HG03097 (cell line): ENCODE measurements around the gene SPOCK1.
"Not testable (repeated sequence)": the region's sequence is repeated elsewhere in the genome, so short reads cannot be mapped to it uniquely, and the experiment has no call there.

Experiments
- ATAC-seq: cut with Tn5 transposase; IDR thresholded peaks from one replicate; pipeline ENCODE4 v1.9.1; 2021; ENCODE audit not compliant: unreplicated experiment, low FRiP score

Gene SPOCK1

GRCh38 chr5:137498736-137499505, at the start of gene SPOCK1:
SPOCK1 (minus strand) TSS chr5:137499326.
- ATAC-seq, result peak; percentile 84

DNA sequence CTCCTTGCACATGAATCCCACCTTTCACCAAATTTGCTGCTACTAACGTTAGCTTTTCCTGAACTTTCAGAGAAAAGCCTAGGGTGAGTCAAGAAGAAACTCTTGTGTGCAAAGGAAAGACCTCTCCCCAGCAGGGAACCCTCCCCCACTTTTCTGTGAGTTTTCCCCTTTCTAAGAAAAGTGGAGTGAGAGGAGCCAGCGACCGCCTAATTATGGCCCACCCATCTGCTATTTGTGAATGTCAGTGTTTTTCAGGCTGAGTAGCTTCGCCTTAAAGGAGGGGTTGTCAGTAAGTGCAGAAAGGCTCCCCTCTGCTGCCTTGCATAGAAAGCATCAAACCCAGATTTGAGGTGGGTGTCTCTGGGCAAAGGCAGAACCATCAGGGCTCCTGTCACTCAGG, 46.8 kb upstream of the SPOCK1 start:
- ATAC-seq, result no peak

DNA sequence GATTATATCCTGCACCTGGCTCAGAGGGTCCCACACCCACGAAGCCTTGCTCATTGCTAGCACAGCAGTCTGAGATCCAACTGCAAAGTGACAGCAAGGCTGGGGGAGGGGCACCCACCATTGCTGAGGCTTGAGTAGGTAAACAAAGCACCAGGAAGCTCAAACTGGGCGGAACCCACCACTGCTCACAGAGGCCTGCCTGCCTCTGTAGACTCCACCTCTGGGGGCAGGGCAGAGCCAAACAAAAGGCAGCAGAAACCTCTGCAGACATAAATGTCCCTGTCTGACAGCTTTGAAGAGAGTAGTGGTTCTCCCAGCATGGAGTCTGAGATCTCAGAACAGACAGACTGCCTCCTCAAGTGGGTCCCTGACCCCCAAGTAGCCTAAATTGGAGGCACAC, 36.3 kb upstream of the SPOCK1 start:
- ATAC-seq, result not testable (repeated sequence)

DNA sequence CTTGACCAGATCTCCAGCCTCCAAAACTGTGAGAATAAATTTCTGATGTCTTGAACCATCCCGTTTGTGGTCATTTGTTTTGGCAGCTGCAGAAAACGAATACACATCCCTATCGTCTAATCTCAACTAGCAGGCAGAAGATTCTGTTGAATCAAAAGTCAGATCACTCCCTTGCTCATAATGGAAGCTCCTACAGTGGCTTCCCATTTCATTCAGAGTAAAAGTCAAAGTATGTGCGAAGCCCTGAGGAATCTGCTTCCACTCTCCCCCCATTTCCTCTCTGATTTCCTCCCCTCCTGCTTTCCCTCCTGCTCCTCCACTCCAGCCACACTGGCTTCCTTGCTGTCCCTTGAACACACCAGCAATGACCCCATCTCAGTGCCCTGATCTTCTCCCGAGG, 34.8 kb upstream of the SPOCK1 start:
- no peak for ATAC-seq

GRCh38 chr5:137531266-137531665, 32.1 kb upstream of the SPOCK1 start:
- no peak for ATAC-seq

- ATAC-seq, result no peak
Observed at GRCh38 chr5:137521246-137521645, 22.1 kb upstream of the SPOCK1 start.

DNA sequence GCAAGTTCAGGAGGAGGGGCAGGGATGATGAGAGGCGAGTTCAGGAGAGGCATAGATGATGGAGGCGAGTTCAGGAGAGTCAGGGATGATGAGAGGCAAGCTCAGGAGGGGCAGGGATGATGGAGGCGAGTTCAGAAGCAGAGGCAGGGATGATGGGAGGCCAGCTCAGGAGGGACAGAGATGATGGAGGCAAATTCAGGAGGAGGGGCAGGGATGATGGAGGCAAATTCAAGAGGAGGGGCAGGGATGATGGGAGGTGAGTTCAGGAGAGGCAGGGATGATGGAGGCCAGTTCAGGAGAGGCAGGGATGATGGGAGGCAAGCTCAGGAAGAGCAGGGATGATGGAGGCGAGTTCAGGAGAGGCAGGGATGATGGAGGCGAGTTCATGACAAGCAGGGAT, 17.8 kb upstream of the SPOCK1 start:
- no peak for ATAC-seq

DNA sequence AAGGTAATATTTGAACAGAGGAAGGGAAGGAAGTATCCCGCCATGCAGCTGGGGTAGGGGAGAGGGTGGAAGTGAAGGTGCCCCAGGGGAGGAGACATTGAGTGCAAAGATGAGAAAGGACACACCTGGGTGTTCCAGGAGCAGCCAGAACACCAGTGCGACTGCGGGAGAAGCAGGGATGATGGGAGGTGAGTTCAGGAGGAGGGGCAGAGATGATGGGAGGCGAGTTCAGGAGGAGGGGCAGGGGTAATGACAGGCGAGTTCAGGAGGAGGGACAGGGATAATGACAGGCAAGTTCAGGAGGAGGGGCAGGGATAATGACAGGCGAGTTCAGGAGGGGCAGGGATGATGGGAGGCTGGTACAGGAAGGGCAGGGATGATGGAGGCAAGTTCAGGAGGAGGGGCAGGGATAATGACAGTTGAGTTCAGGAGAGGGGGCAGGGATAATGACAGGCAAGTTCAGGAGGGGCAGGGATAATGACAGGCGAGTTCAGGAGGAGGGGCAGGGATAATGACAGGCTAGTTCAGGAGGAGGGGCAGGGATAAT, 17.2 kb upstream of the SPOCK1 start:
- no peak for ATAC-seq

DNA sequence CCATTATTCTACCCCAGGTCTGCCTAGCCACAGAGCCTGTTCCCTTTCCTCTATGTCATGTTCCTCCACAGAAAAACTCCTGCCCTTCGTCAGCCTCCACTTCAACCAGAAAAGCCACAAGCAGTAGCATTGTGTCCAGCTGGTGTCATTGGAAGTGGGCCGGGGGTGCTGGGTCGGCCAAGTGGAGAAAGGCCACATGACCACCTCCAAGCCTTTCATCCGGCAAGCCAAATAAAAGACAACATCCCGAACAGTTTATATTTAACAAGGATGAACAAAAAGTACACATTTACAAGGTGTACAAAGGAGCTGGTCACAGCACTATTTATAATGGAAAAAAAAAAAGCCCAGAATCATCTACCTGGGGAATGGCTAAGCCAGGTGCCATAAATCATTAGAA, 16.1 kb upstream of the SPOCK1 start:
- ATAC-seq, result no peak

DNA sequence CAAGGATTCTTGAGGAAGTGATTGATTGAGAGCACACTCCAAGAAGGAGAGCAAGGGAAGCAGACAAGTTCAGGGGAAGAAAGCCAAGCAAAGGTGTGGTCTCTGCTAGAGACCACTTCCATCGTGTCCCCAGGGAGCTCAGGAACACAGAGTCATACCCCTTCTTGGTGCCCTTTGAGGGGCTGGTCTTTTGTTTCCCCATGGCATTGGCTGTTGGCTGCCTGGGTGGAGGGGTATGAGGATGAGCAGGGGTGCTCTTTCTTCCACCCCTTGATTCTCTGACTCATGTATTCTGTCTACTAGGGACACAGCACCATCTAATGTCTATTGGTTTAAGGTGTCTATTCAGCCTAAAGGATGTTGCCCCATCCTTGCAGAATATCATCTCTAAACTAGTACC, 11.5 kb upstream of the SPOCK1 start:
- no peak for ATAC-seq

DNA sequence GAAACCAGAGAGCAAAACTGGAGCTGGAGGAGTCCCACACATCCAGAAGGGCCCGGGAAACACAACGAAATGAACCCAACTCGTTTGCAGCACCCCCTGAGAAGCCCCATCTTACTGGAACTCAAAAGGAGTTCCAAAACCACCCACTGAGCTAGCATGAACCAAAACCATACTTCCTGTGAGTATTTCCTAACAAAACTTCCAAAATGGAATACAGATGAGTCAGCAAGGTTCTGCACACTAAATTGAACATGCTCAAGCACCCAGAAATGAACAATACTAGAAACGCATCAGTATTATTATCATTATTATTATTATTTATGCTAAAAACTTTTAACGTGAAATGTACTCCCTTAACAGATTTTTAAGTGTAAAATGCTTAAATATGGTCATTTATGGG, 8.0 kb upstream of the SPOCK1 start:
- ATAC-seq, result no peak

DNA sequence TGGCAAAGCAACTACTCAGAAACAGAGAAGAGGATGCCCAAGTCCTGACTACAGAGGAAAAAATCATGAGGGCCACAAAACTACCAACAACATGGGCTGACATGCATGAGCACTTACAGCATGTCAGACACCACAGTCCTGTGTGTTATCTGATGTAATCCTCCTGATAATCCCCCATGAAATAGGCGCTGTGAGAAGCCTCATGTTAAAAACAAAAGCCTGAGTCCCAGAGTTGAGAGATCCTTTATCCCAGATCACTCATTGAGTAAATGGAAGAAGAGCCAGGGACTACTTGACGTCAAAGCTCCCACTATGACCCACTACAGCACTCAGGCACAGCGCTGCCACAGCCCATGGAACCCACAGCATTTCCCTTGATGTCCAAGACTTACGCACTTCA, 7.2 kb upstream of the SPOCK1 start:
- ATAC-seq, result no peak

DNA sequence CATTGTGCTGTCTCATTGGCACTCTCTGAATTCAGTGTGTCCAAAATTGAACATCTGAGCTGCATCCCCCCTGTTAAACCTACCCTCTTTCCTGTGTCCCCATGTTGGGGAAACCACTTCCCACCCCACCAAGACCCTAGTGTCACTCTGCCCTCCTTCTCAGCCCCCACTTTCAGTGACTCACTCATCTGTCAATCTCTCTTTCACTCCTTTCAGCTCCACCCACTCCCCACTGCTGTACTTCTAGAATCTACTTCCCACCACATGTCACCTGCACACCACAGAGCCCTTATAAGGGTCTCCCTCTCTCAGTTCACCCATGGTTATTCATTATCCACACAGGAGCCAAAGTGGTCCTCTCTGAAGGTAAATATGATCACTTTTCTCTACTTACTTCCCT, 5.8 kb upstream of the SPOCK1 start:
- no peak for ATAC-seq

GRCh38 chr5:137503456-137503855, 4.3 kb upstream of the SPOCK1 start:
- ATAC-seq, result no peak

GRCh38 chr5:137502632-137503031, 3.5 kb upstream of the SPOCK1 start:
- no peak for ATAC-seq

GRCh38 chr5:137501846-137502406, 2.8 kb upstream of the SPOCK1 start:
- ATAC-seq, result no peak

DNA sequence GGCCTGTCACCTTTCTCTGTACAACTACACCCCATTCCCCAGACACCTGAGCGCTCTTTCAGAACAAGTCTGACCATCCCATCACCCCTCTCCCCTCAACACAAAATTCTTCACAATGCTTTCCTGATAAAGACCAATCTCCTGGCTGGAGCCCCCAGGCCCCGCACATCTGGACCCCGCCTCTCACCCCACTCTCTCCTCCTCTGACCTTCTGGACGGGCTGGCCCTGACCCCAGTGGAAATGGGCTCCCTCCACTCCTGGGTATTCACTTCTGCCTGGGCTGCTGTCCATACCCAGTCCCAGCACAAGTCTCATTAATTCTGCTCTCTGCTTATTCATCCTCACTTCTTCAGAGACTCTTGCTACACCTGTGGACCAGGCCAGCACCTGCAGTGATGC, 2.1 kb upstream of the SPOCK1 start:
- ATAC-seq, result no peak

GRCh38 chr5:137500615-137501225, 1.6 kb upstream of the SPOCK1 start:
- no peak for ATAC-seq

GRCh38 chr5:137499506-137499847, 351 bp upstream of the SPOCK1 start:
- ATAC-seq, result not testable (repeated sequence)

DNA sequence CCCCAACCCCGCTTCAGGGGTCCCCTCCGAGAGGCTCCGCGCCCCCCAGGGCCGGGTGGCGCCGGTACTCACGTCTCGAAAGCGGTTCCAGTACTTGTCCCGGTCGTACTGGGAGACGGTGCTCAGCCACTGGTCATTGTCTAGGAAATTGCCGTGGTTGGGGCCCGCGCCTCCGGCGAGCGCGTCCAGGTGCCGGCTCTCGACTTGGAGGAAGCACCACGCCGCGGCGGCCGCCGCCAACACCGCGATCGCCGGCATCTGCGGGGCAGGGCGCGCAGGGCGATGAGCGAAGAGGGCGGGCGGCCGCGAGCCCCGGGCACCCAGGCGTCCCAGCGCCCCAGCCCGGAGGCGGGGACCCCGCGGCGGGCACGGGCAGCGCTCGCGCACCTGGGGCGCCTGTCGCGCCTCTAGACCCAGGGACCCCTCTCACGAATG, 808 bp downstream of the SPOCK1 start:
- no peak for ATAC-seq

DNA sequence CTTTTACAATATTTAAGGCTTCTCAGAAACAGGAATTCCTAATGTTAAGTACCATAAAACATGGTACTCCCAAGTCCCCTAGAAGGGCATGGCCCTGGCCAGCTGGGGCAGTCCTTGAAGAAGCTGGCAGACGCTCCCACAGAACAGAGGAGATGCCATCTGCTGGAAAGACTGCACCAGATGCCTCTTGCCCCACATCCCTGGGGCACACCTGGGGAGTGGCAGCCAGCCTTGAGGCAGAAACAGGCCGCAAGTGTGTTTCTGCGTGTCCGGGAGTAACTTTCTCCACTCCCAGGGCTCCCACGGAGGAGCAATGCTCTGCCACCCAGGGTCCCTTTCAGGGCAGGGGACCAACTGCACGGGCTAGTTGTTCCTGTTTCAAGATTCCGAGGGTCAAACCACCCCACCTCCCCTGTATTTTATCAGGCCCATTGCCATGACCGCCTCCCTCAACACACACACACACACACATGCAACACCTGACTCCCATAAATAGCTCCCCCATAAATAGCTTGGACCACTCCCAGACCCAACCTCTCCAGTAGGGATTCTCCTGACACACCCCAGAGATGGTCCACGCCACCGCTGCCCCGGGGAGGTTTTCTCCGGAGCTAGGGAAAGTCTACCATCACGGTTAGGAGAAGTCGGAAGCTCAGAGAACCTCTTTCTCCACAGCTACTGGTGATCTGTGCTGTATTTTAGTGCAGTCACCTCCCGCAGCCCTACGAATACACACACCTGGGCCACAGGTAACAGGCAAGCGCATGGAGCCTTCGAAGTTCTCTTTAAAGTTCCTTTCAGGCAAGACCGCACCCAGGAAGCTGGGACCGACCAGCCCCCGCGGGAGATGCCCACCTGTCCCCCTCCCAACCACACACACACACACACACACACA, 1.5 kb downstream of the SPOCK1 start:
- ATAC-seq, result no peak
